ENCODE data around the gene GPR65. TPM values are rescaled to one million over a fixed set of nuclear protein-coding genes. Genes with fewer than 3 reads are reported as not detected.

The GPR65 gene
- total RNA-seq, 1 experiment from 2014 or later: not detected

DNA sequence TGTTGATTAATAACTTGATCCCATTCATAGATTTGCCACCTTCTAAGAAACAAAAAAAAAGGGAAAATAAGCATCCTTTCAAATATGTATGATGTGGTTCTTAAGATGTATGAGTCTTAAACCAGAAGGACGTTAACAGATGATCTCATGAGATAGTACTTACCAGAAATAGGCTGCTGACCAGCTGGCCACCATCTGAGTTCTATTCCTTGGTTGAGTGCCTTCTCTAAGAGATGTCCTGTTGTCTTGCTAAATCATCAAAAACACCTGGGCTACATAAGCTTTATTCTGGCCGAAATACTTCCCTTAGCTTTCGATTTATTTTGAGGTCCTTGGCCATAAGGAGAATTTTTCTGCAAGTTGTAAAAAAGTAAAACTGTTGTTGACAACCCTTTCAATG, 55.6 kb downstream of the GPR65 start:
- Histone ChIP-seq H3K27me3 (replicated peaks; ENCODE audit: insufficient read depth, low read depth, low read length, poor library complexity) (no peaks in the 10 kb centered on the region), H3K36me3 (ENCODE audit: insufficient read depth, low read length, poor library complexity, severe bottlenecking) (no peaks in the 10 kb centered on the region), H3K27ac (ENCODE audit: low read depth, low read length, poor library complexity, severe bottlenecking) (no peak overlapping the region), H3K4me1 (ENCODE audit: insufficient read depth, low read length, poor library complexity, severe bottlenecking) (no peaks in the 10 kb centered on the region), H3K4me3 (ENCODE audit: low read depth, low read length, poor library complexity, severe bottlenecking) (no peak overlapping the region), H3K9me3 (ENCODE audit: low read depth, low read length, poor library complexity, severe bottlenecking) (no peaks in the 10 kb centered on the region)
- no peak for DNase-seq (ENCODE audit: low spot score)
- BruUV-seq (replicated peaks): no TSS peak
- ChIA-PET POLR2A (ENCODE audit: low non-redundant PET) (no interaction called here), CTCF (no interaction called here)
- intact Hi-C loops (cut with micrococcal nuclease; ENCODE audit: unreplicated experiment): no loop called here
- TF ChIP-seq CTCF (conservative IDR thresholded peaks at IDR 0.05; ENCODE audit: low read depth, low read length): no peak
- no peak for TF ChIP-seq EZH2 (IDR thresholded peaks at IDR 0.05; ENCODE audit: borderline replicate concordance, low read depth, low read length, poor library complexity, severe bottlenecking)

DNA sequence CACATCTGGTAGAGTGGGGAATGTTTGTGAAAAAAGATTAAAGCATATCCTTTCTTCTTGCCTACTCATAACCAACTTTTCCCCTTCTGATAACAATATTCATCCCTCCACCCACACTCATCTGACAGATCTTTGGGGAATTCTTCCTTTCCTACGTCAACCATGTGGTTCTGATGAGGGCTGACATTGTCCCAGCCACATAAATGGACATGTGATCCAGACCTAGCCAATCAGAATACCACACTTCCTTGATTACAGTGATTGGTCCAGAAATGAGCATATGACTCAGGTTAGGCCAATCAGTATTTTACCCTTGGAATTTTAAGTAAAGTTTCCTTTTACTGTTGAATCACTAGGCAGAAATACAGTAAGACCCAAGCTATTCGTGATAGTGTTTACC, 58.9 kb downstream of the GPR65 start:
- TF ChIP-seq EZH2 (IDR thresholded peaks at IDR 0.05; ENCODE audit: borderline replicate concordance, low read depth, low read length, poor library complexity, severe bottlenecking): no peak
- no peak for TF ChIP-seq CTCF (conservative IDR thresholded peaks at IDR 0.05; ENCODE audit: low read depth, low read length)
- intact Hi-C loops (cut with micrococcal nuclease; ENCODE audit: unreplicated experiment): no loop called here
- H3K36me3 ChIP-seq (ENCODE audit: insufficient read depth, low read length, poor library complexity, severe bottlenecking): no peaks in the 10 kb centered on the region
- CTCF ChIA-PET: no interaction called here
- no TSS peak for BruUV-seq (replicated peaks)
- no peaks in the 10 kb centered on the region for H3K9me3 ChIP-seq (ENCODE audit: low read depth, low read length, poor library complexity, severe bottlenecking)
- peak; percentile 2 for DNase-seq (ENCODE audit: low spot score)
- H3K4me3 ChIP-seq (ENCODE audit: low read depth, low read length, poor library complexity, severe bottlenecking): no peak overlapping the region
- no peak overlapping the region for H3K27ac ChIP-seq (ENCODE audit: low read depth, low read length, poor library complexity, severe bottlenecking)
- no peaks in the 10 kb centered on the region for H3K4me1 ChIP-seq (ENCODE audit: insufficient read depth, low read length, poor library complexity, severe bottlenecking)
- POLR2A ChIA-PET (ENCODE audit: low non-redundant PET): no interaction called here
- H3K27me3 ChIP-seq (replicated peaks; ENCODE audit: insufficient read depth, low read depth, low read length, poor library complexity): no peaks in the 10 kb centered on the region

Other genes with a start within 250 kb of the GPR65 start
- gene GALC, start 12.0 kb upstream of the GPR65 start, total RNA-seq (2021): 9.5 and 11.5 TPM in 2 replicates

Measured in A673 (cell line).